ENCODE data around the gene ARL6IP1. TPM values are rescaled to one million over a fixed set of nuclear protein-coding genes. Genes with fewer than 3 reads are reported as not detected.

Gene ARL6IP1
- total RNA-seq, 1 experiment from 2014 or later = 207 TPM

DNA sequence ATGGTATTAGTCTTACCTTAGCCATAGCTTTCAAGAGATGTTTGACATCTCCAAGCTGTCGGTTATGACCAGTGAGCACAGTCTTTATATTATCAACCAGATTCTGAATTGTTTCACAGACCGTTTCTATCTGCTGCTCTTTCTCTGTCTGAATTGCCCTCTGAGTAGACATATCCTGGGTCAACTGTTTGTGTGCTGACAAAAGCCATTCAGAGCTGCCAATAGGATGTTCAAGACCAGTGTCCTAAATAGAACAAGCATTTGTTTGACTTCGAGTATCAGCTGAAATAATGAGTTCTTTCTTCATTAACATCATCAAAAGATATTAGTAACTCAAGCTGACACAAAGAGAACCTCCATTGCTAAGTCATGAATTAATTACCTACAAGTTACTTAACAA, 14.9 kb upstream of the ARL6IP1 start:
- DNase-seq = no peak
- no peaks in the 10 kb centered on the region for H3K4me1 Mint-ChIP-seq (ENCODE audit: low read depth, unreplicated experiment)
- Histone ChIP-seq H3K36me3 (ENCODE audit: control insufficient read depth, insufficient read depth, low read length) (peaks cover 2% of the 10 kb centered on the region; the same call in 1 of the 2 replicates), H3K4me3 (ENCODE audit: low read depth, low read length) (no peak overlapping the region), H3K9me3 (no peaks in the 10 kb centered on the region), H3K4me1 (no peaks in the 10 kb centered on the region), H3K27me3 (replicated peaks; ENCODE audit: control insufficient read depth, insufficient read depth, low read length) (no peaks in the 10 kb centered on the region)
- no peaks in the 10 kb centered on the region for H3K9me3 Mint-ChIP-seq (ENCODE audit: unreplicated experiment)
- TF ChIP-seq, protein P1, sequence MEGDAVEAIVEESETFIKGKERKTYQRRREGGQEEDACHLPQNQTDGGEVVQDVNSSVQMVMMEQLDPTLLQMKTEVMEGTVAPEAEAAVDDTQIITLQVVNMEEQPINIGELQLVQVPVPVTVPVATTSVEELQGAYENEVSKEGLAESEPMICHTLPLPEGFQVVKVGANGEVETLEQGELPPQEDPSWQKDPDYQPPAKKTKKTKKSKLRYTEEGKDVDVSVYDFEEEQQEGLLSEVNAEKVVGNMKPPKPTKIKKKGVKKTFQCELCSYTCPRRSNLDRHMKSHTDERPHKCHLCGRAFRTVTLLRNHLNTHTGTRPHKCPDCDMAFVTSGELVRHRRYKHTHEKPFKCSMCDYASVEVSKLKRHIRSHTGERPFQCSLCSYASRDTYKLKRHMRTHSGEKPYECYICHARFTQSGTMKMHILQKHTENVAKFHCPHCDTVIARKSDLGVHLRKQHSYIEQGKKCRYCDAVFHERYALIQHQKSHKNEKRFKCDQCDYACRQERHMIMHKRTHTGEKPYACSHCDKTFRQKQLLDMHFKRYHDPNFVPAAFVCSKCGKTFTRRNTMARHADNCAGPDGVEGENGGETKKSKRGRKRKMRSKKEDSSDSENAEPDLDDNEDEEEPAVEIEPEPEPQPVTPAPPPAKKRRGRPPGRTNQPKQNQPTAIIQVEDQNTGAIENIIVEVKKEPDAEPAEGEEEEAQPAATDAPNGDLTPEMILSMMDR (IDR thresholded peaks at IDR 0.05; ENCODE audit: insufficient read depth in 1 of 2, low read depth in 1 of 2, low read length in 1 of 2, severe bottlenecking in 1 of 2, unreplicated experiment in 1 of 2) = no peak
- BruUV-seq (replicated peaks) = no TSS peak
- H3K27ac Mint-ChIP-seq (ENCODE audit: unreplicated experiment) = no peak overlapping the region
- no peaks in the 10 kb centered on the region for H3K27me3 Mint-ChIP-seq (ENCODE audit: insufficient read depth, unreplicated experiment)
- ChIA-PET POLR2A (no interaction called here), CTCF (no interaction called here)
- H3K4me3 Mint-ChIP-seq (ENCODE audit: unreplicated experiment) = no peak overlapping the region
- intact Hi-C loops (cut with micrococcal nuclease; ENCODE audit: unreplicated experiment) = no loop called here
- H3K36me3 Mint-ChIP-seq (ENCODE audit: insufficient read depth, unreplicated experiment) = peaks cover 42% of the 10 kb centered on the region

DNA sequence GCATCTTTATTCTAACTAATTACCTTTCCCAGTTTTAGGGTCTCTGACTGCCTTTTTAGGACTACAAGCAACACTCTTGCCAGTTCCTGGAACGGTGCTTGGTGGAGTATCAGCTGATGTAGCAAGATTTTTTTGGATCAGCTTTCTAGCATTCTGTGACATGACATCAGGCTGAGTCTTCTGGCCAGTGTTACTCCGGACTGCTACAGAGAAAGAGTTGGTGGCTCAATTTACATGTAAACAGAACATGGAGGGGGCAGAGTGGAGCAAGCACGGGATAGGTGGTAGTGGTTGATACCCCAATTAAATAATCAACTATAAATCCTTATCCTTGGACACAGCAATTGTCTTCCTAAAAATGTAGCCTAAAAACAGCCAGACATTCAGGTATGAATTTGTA, 10.6 kb upstream of the ARL6IP1 start:
- Histone ChIP-seq H3K4me3 (ENCODE audit: low read depth, low read length) (no peak overlapping the region), H3K9me3 (no peaks in the 10 kb centered on the region), H3K4me1 (no peaks in the 10 kb centered on the region), H3K36me3 (ENCODE audit: control insufficient read depth, insufficient read depth, low read length) (peaks cover 2% of the 10 kb centered on the region; the same call in 1 of the 2 replicates), H3K27me3 (replicated peaks; ENCODE audit: control insufficient read depth, insufficient read depth, low read length) (no peaks in the 10 kb centered on the region)
- H3K36me3 Mint-ChIP-seq (ENCODE audit: insufficient read depth, unreplicated experiment) = peaks cover 50% of the 10 kb centered on the region
- BruUV-seq (replicated peaks) = no TSS peak
- H3K9me3 Mint-ChIP-seq (ENCODE audit: unreplicated experiment) = no peaks in the 10 kb centered on the region
- no peak overlapping the region for H3K27ac Mint-ChIP-seq (ENCODE audit: unreplicated experiment)
- H3K4me3 Mint-ChIP-seq (ENCODE audit: unreplicated experiment) = no peak overlapping the region
- ChIA-PET POLR2A (no interaction called here), CTCF (interaction anchor here (1.0 kb wide), 1 partner anchor 11 kb away, joined by 4 read pairs; the partner anchor contains the start of gene ARL6IP1)
- intact Hi-C loops (cut with micrococcal nuclease; ENCODE audit: unreplicated experiment) = no loop called here
- DNase-seq = no peak
- TF ChIP-seq, protein P1 (IDR thresholded peaks at IDR 0.05; ENCODE audit: insufficient read depth in 1 of 2, low read depth in 1 of 2, low read length in 1 of 2, severe bottlenecking in 1 of 2, unreplicated experiment in 1 of 2) = no peak
- no peaks in the 10 kb centered on the region for H3K4me1 Mint-ChIP-seq (ENCODE audit: low read depth, unreplicated experiment)
- no peaks in the 10 kb centered on the region for H3K27me3 Mint-ChIP-seq (ENCODE audit: insufficient read depth, unreplicated experiment)

DNA sequence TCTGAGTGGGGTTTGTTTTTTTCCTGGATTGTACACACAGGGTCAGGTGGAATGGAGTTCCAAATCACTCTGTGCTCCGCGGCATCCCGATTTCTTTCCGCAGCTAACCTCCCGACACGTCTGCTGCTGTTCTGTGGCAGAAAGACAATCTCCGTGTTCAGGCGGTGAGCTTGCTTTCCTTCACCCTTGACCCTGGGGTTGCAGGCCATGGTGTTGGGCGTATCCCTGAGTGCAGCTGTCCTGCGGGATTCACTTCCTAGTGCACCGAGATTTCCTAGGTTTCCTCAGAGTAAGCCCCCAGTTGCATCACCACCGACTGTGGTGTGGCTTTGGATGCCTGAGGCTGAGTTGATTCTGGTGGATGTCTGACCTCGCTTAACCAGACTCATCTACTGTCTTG, 7.8 kb upstream of the ARL6IP1 start:
- Histone ChIP-seq H3K27me3 (replicated peaks; ENCODE audit: control insufficient read depth, insufficient read depth, low read length) (no peaks in the 10 kb centered on the region), H3K36me3 (ENCODE audit: control insufficient read depth, insufficient read depth, low read length) (peaks cover 2% of the 10 kb centered on the region; the same call in 1 of the 2 replicates), H3K9me3 (no peaks in the 10 kb centered on the region), H3K4me3 (ENCODE audit: low read depth, low read length) (no peak overlapping the region), H3K4me1 (no peaks in the 10 kb centered on the region)
- Mint-ChIP-seq H3K4me3 (ENCODE audit: unreplicated experiment) (no peak overlapping the region), H3K36me3 (ENCODE audit: insufficient read depth, unreplicated experiment) (peaks cover 55% of the 10 kb centered on the region), H3K27me3 (ENCODE audit: insufficient read depth, unreplicated experiment) (no peaks in the 10 kb centered on the region), H3K27ac (ENCODE audit: unreplicated experiment) (no peak overlapping the region), H3K4me1 (ENCODE audit: low read depth, unreplicated experiment) (no peaks in the 10 kb centered on the region), H3K9me3 (ENCODE audit: unreplicated experiment) (no peaks in the 10 kb centered on the region)
- ChIA-PET POLR2A (no interaction called here), CTCF (no interaction called here)
- intact Hi-C loops (cut with micrococcal nuclease; ENCODE audit: unreplicated experiment) = no loop called here
- TF ChIP-seq, protein P1 (IDR thresholded peaks at IDR 0.05; ENCODE audit: insufficient read depth in 1 of 2, low read depth in 1 of 2, low read length in 1 of 2, severe bottlenecking in 1 of 2, unreplicated experiment in 1 of 2) = no peak
- DNase-seq = no peak
- no TSS peak for BruUV-seq (replicated peaks)

Measured in Caco-2 (cell line).